ENCODE results near the gene PLD6.

GRCh38 chr17:17164156-17164555 is 42.0 kb downstream of the PLD6 start:
- TF ChIP-seq CTCF (IDR thresholded peaks at IDR 0.05) (no peak), POLR2AphosphoS5 (IDR thresholded peaks at IDR 0.05) (no peak)
